HEK293 (cell line): ENCODE data around the gene STYXL1.

Experiments
- CTCF ChIA-PET: fragments of 350-600 bp; formaldehyde crosslinking; extraction: SDS; loops from one replicate; lab custom pipeline; 2021; ENCODE audit warnings: antibody characterized with exemption; lab: Yijun Ruan, JAX
- POLR2A ChIA-PET: fragments of 300-600 bp; formaldehyde crosslinking; extraction: SDS; loops from one replicate; lab custom pipeline; 2020; ENCODE audit warnings: antibody characterized with exemption, inconsistent platforms; lab: Yijun Ruan, JAX
- H3K27ac ChIP-seq: fragments of 200-500 bp; sonication (Bioruptor generic); 2 replicates; pipeline ENCODE4 v1.5.1; 2014; ENCODE audit warnings: low read depth, low read length, control low read depth, inconsistent platforms; ENCODE audit errors: extremely low read depth
- H3K36me3 ChIP-seq, 2 experiments: fragments of 200-500 bp in 1 of 2; sonication (Bioruptor generic) in 1 of 2; 1 replicate in 1 of 2; 2 replicates in 1 of 2; pipeline ENCODE4 v1.5.1; 2014 to 2017; ENCODE audit warnings: inconsistent platforms in 2 of 2, low read length in 2 of 2; ENCODE audit not compliant: control insufficient read depth in 2 of 2, insufficient read depth in 1 of 2
- H3K4me1 ChIP-seq: fragments of 200-500 bp; sonication (Bioruptor generic); 2 replicates; pipeline ENCODE4 v1.5.1; 2014; ENCODE audit warnings: mild to moderate bottlenecking, low read length, inconsistent platforms; ENCODE audit not compliant: control insufficient read depth, insufficient read depth
- H3K4me3 ChIP-seq: 2 replicates; pipeline ENCODE4 v1.5.1; 2011; ENCODE audit warnings: low read depth, mild to moderate bottlenecking, control low read depth, low read length, moderate library complexity
- H3K9me3 ChIP-seq: fragments of 200-500 bp; sonication (Bioruptor generic); 2 replicates; pipeline ENCODE4 v1.5.1; 2014; ENCODE audit warnings: low read depth, low read length, inconsistent platforms; ENCODE audit not compliant: control insufficient read depth, insufficient read depth
- ATF2 ChIP-seq: fragments of 450-650 bp; formaldehyde crosslinking; IDR thresholded peaks from 2 replicates; pipeline ENCODE4 v1.5.1; 2016; ENCODE audit warnings: missing biosample characterization, missing genetic modification characterization, low read depth
- PRDM1 ChIP-seq: fragments of 450-650 bp; formaldehyde crosslinking; IDR thresholded peaks from 2 replicates; pipeline ENCODE4; 2016; ENCODE audit warnings: missing biosample characterization, missing genetic modification characterization
- PRDM6 ChIP-seq: fragments of 450-650 bp; formaldehyde crosslinking; IDR thresholded peaks from 2 replicates; pipeline ENCODE4 v1.5.1; 2017; ENCODE audit warnings: missing biosample characterization, missing genetic modification characterization
- SP3 ChIP-seq: fragments of 450-650 bp; formaldehyde crosslinking; IDR thresholded peaks from 2 replicates; pipeline ENCODE4 v1.5.1; 2016; ENCODE audit warnings: missing biosample characterization, missing genetic modification characterization
- YY1 ChIP-seq: fragments of 450-650 bp; formaldehyde crosslinking; IDR thresholded peaks from 2 replicates; pipeline ENCODE4 v1.5.1; 2018; ENCODE audit warnings: missing biosample characterization, missing genetic modification characterization
- ZBTB44 ChIP-seq: fragments of 450-650 bp; IDR thresholded peaks from 2 replicates; pipeline ENCODE4 v1.5.1; 2018; ENCODE audit warnings: missing biosample characterization, mild to moderate bottlenecking, missing genetic modification characterization
- ZNF121 ChIP-seq: fragments of 450-650 bp; formaldehyde crosslinking; IDR thresholded peaks from 2 replicates; pipeline ENCODE4 v1.5.1; 2016; ENCODE audit warnings: missing biosample characterization, missing genetic modification characterization
- ZNF133 ChIP-seq: fragments of 450-650 bp; formaldehyde crosslinking; IDR thresholded peaks from 2 replicates; pipeline ENCODE4 v1.5.1; 2016; ENCODE audit warnings: missing biosample characterization, missing genetic modification characterization
- ZNF18 ChIP-seq: fragments of 450-650 bp; formaldehyde crosslinking; IDR thresholded peaks from 2 replicates; pipeline ENCODE4 v1.5.1; 2016; ENCODE audit warnings: missing biosample characterization, missing genetic modification characterization
- ZNF24 ChIP-seq: fragments of 450-650 bp; formaldehyde crosslinking; IDR thresholded peaks from 2 replicates; pipeline ENCODE4 v1.5.1; 2016; ENCODE audit warnings: missing biosample characterization, missing genetic modification characterization
- ZNF266 ChIP-seq: fragments of 450-650 bp; formaldehyde crosslinking; IDR thresholded peaks from 2 replicates; pipeline ENCODE4 v1.5.1; 2016; ENCODE audit warnings: missing biosample characterization, missing genetic modification characterization, low read depth
- ZNF280C ChIP-seq: fragments of 450-650 bp; formaldehyde crosslinking; IDR thresholded peaks from 2 replicates; pipeline ENCODE4 v1.5.1; 2016; ENCODE audit warnings: missing biosample characterization, missing genetic modification characterization
- ZNF354C ChIP-seq: fragments of 450-650 bp; formaldehyde crosslinking; IDR thresholded peaks from 2 replicates; pipeline ENCODE4 v1.5.1; 2016; ENCODE audit warnings: missing biosample characterization, missing genetic modification characterization, low read depth, borderline replicate concordance
- ZNF48 ChIP-seq: fragments of 450-650 bp; formaldehyde crosslinking; IDR thresholded peaks from 2 replicates; pipeline ENCODE4 v1.5.1; 2016; ENCODE audit warnings: missing biosample characterization, missing genetic modification characterization
- ZNF580 ChIP-seq: fragments of 450-650 bp; formaldehyde crosslinking; IDR thresholded peaks from 2 replicates; pipeline ENCODE4 v1.5.1; 2016; ENCODE audit warnings: missing biosample characterization, missing genetic modification characterization
- ZNF600 ChIP-seq: fragments of 450-650 bp; formaldehyde crosslinking; IDR thresholded peaks from 2 replicates; pipeline ENCODE4 v1.5.1; 2016; ENCODE audit warnings: missing biosample characterization, missing genetic modification characterization
- ZNF677 ChIP-seq: fragments of 450-650 bp; IDR thresholded peaks from 2 replicates; pipeline ENCODE4 v1.5.0; 2018; ENCODE audit warnings: missing biosample characterization, mild to moderate bottlenecking, missing genetic modification characterization, moderate library complexity
- ZNF701 ChIP-seq: fragments of 450-650 bp; formaldehyde crosslinking; IDR thresholded peaks from 2 replicates; pipeline ENCODE4 v1.5.1; 2016; ENCODE audit warnings: missing biosample characterization, missing genetic modification characterization
- ZNF843 ChIP-seq: fragments of 450-650 bp; formaldehyde crosslinking; IDR thresholded peaks from 2 replicates; pipeline ENCODE4 v1.5.1; 2016; ENCODE audit warnings: missing biosample characterization, missing genetic modification characterization
- ZSCAN5A ChIP-seq: fragments of 450-650 bp; formaldehyde crosslinking; IDR thresholded peaks from 2 replicates; pipeline ENCODE4 v1.5.1; 2016; ENCODE audit warnings: missing biosample characterization, missing genetic modification characterization

Gene STYXL1

GRCh38 chr7:76003351-76003750, 44.4 kb downstream of the STYXL1 start (continued):
- no peak for TF ChIP-seq ZNF280C (tag by site-specific recombination)
- TF ChIP-seq ZNF580 (tag by site-specific recombination), result no peak
- TF ChIP-seq ZNF677, result no peak
- TF ChIP-seq ZNF24 (tag by site-specific recombination), result no peak
- no peak for TF ChIP-seq SP3
- no peak for TF ChIP-seq PRDM1
- no peak for TF ChIP-seq ZNF600
- no peak for TF ChIP-seq ZNF133
- TF ChIP-seq ZNF18, result no peak
- TF ChIP-seq ZNF48 (tag by site-specific recombination), result no peak
- no peak for TF ChIP-seq PRDM6
- no peak for TF ChIP-seq ZNF701 (tag by site-specific recombination)
- no peak for TF ChIP-seq ZSCAN5A

- POLR2A ChIA-PET, result no interaction called here
- TF ChIP-seq ATF2, result no peak
- TF ChIP-seq ZNF354C, result no peak
- no peaks in the 10 kb centered on the region for H3K9me3 ChIP-seq
- CTCF ChIA-PET, result no interaction called here
- H3K4me1 ChIP-seq, result no peaks in the 10 kb centered on the region
- no peak overlapping the region for H3K4me3 ChIP-seq
- H3K27ac ChIP-seq, result no peak overlapping the region
- peaks cover 3 to 33% of the 10 kb centered on the region in 2 experiments; a peak in 2 of 3 replicates for H3K36me3 ChIP-seq
Observed at GRCh38 chr7:76002822-76003221, 45.0 kb downstream of the STYXL1 start.

- H3K36me3 ChIP-seq, result peaks cover 3 to 33% of the 10 kb centered on the region in 2 experiments; a peak in 2 of 3 replicates
- POLR2A ChIA-PET, result no interaction called here
- H3K4me3 ChIP-seq, result no peak overlapping the region
- no peaks in the 10 kb centered on the region for H3K9me3 ChIP-seq
- no peaks in the 10 kb centered on the region for H3K4me1 ChIP-seq
- H3K27ac ChIP-seq, result no peak overlapping the region
- CTCF ChIA-PET, result no interaction called here
- TF ChIP-seq ZNF266 (tag by site-specific recombination) (no peak), ZNF843 (no peak), ZNF121 (tag by site-specific recombination) (no peak), YY1 (tag by site-specific recombination) (no peak), ZBTB44 (no peak)
Observed at GRCh38 chr7:76002139-76002538, 45.7 kb downstream of the STYXL1 start.
